ENCODE measurements around the gene GPR132.

GPR132 gene

DNA sequence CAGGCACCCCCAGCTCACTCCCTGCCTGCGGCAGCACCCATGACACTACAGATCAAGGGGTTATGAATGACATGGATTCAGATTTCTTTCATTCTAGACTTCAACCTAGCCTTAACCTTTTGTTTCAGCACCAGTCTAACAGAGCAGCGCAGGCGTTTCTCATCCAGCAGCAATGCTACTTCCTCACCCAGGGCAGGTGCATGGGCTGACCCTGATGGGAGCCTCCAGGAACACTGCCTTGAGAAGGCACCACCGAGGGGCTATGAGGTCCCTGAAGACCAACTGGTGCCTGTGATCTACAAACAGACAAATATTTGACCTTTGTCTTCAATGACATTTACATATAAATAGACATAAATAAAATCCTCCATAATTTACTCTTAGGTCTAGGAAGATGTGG, 55.1 kb downstream of the GPR132 start:
- Histone ChIP-seq H2AK5ac (ENCODE audit: low read length, severe bottlenecking) (no peak overlapping the region), H3K79me1 (replicated peaks; ENCODE audit: low read length, poor library complexity, severe bottlenecking) (peaks cover 20% of the 10 kb centered on the region), H2AFZ (ENCODE audit: low read depth, low read length) (no peak overlapping the region), H3K27ac (ENCODE audit: low read length, poor library complexity, severe bottlenecking) (no peak overlapping the region), H3K4me2 (ENCODE audit: low read length, poor library complexity, severe bottlenecking) (no peak overlapping the region), H2BK5ac (ENCODE audit: low read depth, low read length, poor library complexity, severe bottlenecking) (no peak overlapping the region), H4K91ac (ENCODE audit: low read length) (no peak overlapping the region), H2BK120ac (ENCODE audit: low read depth, low read length) (no peak overlapping the region), H3K23ac (ENCODE audit: low read length in 2 of 2) (no peak overlapping the region), H3K9ac (ENCODE audit: low read length) (no peak overlapping the region), H4K8ac (ENCODE audit: low read length) (no peak overlapping the region), H3K18ac (ENCODE audit: low read depth in 1 of 2, low read length in 2 of 2) (no peak overlapping the region), H3K4ac (ENCODE audit: low read depth in 1 of 2, low read length in 2 of 2) (no peak overlapping the region), H3K4me3 (ENCODE audit: insufficient read depth in 1 of 2, low read depth in 1 of 2, low read length in 2 of 2) (no peak overlapping the region), H3K36me3 (ENCODE audit: control insufficient read depth in 1 of 2, insufficient read depth in 2 of 2, low read depth in 1 of 2, low read length in 2 of 2) (peaks cover 34 to 62% of the 10 kb centered on the region in 2 experiments), H2BK15ac (ENCODE audit: low read depth, poor library complexity, severe bottlenecking) (no peak overlapping the region), H3K14ac (ENCODE audit: low read length in 2 of 2) (no peak overlapping the region), H3K27me3 (ENCODE audit: control insufficient read depth in 1 of 2, insufficient read depth in 1 of 2, low read length in 2 of 2) (no peaks in the 10 kb centered on the region), H3K4me1 (ENCODE audit: control insufficient read depth, insufficient read depth, low read depth, low read length) (peaks cover 41% of the 10 kb centered on the region), H2BK12ac (ENCODE audit: low read length in 2 of 2) (no peak overlapping the region), H3K9me3 (ENCODE audit: control insufficient read depth, low read length) (no peaks in the 10 kb centered on the region)
- DNase-seq = no peak
- WGBS = 98% methylated on average over 3 of the region's 4 CpGs

DNA sequence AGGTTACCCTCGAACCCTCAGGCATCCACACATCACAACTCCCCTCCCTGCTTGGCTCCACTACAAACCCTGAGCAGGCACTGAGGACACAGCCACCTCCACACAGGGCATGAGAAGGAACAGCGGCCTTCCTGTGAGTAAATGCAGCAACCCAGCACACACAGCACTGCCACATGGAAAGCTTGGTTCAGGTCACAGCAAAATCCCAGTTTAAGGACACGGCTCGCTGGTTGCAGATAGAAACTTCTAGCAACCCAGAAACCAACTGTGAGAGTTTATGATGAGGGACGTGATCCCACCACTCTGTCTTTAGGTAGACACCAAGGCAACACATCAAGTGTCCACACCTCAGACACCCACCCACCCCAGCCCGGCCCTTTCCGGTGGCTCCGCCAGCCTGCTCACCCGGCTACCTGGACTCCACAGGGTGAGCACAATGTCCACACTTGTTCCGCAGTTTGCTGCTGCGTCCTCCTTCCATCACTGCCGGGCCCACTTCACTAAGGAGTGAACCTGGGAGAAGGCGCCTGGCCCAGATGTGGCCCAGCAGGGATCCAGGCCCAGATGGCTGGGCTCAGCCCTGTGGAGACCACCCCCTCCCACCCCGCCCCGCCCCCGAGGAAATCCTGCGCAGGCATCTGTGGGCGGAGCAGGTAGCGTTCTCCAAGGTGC, 57.5 kb downstream of the GPR132 start:
- H3K4me1 ChIP-seq (ENCODE audit: control insufficient read depth, insufficient read depth, low read depth, low read length) = peaks cover 27% of the 10 kb centered on the region
- H3K23ac ChIP-seq (ENCODE audit: low read length in 2 of 2) = no peak overlapping the region
- no peak overlapping the region for H3K9ac ChIP-seq (ENCODE audit: low read length)
- H4K8ac ChIP-seq (ENCODE audit: low read length) = no peak overlapping the region
- H3K4me3 ChIP-seq (ENCODE audit: insufficient read depth in 1 of 2, low read depth in 1 of 2, low read length in 2 of 2) = no peak overlapping the region
- no peak overlapping the region for H2BK120ac ChIP-seq (ENCODE audit: low read depth, low read length)
- H3K36me3 ChIP-seq (ENCODE audit: control insufficient read depth in 1 of 2, insufficient read depth in 2 of 2, low read depth in 1 of 2, low read length in 2 of 2) = peaks cover 34 to 62% of the 10 kb centered on the region in 2 experiments
- no peaks in the 10 kb centered on the region for H3K9me3 ChIP-seq (ENCODE audit: control insufficient read depth, low read length)
- H3K14ac ChIP-seq (ENCODE audit: low read length in 2 of 2) = no peak overlapping the region
- H3K18ac ChIP-seq (ENCODE audit: low read depth in 1 of 2, low read length in 2 of 2) = no peak overlapping the region
- H2AK5ac ChIP-seq (ENCODE audit: low read length, severe bottlenecking) = no peak overlapping the region
- H2AFZ ChIP-seq (ENCODE audit: low read depth, low read length) = no peak overlapping the region
- DNase-seq = no peak
- H3K27ac ChIP-seq (ENCODE audit: low read length, poor library complexity, severe bottlenecking) = no peak overlapping the region
- no peak overlapping the region for H3K4me2 ChIP-seq (ENCODE audit: low read length, poor library complexity, severe bottlenecking)
- peaks cover 22% of the 10 kb centered on the region for H3K79me1 ChIP-seq (replicated peaks; ENCODE audit: low read length, poor library complexity, severe bottlenecking)
- no peaks in the 10 kb centered on the region for H3K27me3 ChIP-seq (ENCODE audit: control insufficient read depth in 1 of 2, insufficient read depth in 1 of 2, low read length in 2 of 2)
- no peak overlapping the region for H4K91ac ChIP-seq (ENCODE audit: low read length)
- H3K4ac ChIP-seq (ENCODE audit: low read depth in 1 of 2, low read length in 2 of 2) = no peak overlapping the region
- 97% methylated on average over 19 of the region's 19 CpGs for WGBS
- no peak overlapping the region for H2BK15ac ChIP-seq (ENCODE audit: low read depth, poor library complexity, severe bottlenecking)
- H2BK5ac ChIP-seq (ENCODE audit: low read depth, low read length, poor library complexity, severe bottlenecking) = no peak overlapping the region
- H2BK12ac ChIP-seq (ENCODE audit: low read length in 2 of 2) = no peak overlapping the region

DNA sequence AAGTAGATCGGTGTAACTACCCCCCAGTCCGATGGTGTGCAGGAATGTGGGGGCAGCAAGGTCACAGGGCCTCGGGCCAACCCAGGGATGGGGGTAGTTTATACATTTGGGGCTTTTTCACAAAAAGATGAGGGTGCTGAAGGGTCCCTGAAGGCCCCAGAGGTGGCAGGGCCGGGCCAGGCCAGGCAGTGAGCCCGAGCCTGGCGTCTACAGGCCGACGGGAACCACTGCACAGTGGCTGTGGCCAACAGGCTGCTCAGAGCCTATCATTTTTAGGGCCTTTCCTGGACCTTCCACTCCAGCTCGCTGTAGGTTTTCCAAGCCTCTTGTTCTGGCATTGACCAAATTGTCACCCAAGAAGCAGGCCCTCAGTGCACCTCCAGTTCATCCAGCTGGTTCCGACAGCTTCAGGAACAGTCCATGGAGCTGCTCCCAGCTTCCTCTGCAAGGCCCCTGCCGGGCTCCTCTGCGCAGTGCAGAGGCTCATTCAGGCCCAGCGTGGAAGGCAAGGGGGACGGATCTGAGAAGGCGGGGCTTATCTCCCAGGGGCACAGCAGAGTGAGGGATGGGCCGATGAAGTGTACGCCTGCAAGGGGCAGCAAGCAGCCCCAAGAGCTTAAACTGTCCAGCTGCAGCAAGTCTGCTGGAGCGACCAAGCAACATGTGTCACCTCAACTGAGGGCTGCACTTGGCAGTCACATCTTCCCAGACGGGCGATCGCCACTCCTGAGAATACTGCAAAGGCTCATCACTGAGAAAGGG, 58.2 kb downstream of the GPR132 start:
- H3K9me3 ChIP-seq (ENCODE audit: control insufficient read depth, low read length) = no peaks in the 10 kb centered on the region
- WGBS = 95% methylated on average over 21 of the region's 21 CpGs

More for the DNA sequence above, 58.2 kb downstream of the GPR132 start:
- Histone ChIP-seq H3K14ac (ENCODE audit: low read length in 2 of 2) (no peak overlapping the region), H3K23ac (ENCODE audit: low read length in 2 of 2) (no peak overlapping the region), H3K27ac (ENCODE audit: low read length, poor library complexity, severe bottlenecking) (no peak overlapping the region), H3K9ac (ENCODE audit: low read length) (no peak overlapping the region), H2AK5ac (ENCODE audit: low read length, severe bottlenecking) (no peak overlapping the region), H3K4me3 (ENCODE audit: insufficient read depth in 1 of 2, low read depth in 1 of 2, low read length in 2 of 2) (no peak overlapping the region), H4K8ac (ENCODE audit: low read length) (no peak overlapping the region), H3K18ac (ENCODE audit: low read depth in 1 of 2, low read length in 2 of 2) (no peak overlapping the region), H2BK15ac (ENCODE audit: low read depth, poor library complexity, severe bottlenecking) (peak overlapping the region; percentile 36), H2AFZ (ENCODE audit: low read depth, low read length) (no peak overlapping the region), H2BK12ac (ENCODE audit: low read length in 2 of 2) (no peak overlapping the region), H2BK5ac (ENCODE audit: low read depth, low read length, poor library complexity, severe bottlenecking) (no peak overlapping the region), H2BK120ac (ENCODE audit: low read depth, low read length) (no peak overlapping the region), H3K4ac (ENCODE audit: low read depth in 1 of 2, low read length in 2 of 2) (no peak overlapping the region), H4K91ac (ENCODE audit: low read length) (no peak overlapping the region), H3K4me2 (ENCODE audit: low read length, poor library complexity, severe bottlenecking) (no peak overlapping the region), H3K27me3 (ENCODE audit: control insufficient read depth in 1 of 2, insufficient read depth in 1 of 2, low read length in 2 of 2) (no peaks in the 10 kb centered on the region), H3K79me1 (replicated peaks; ENCODE audit: low read length, poor library complexity, severe bottlenecking) (peaks cover 22% of the 10 kb centered on the region), H3K4me1 (ENCODE audit: control insufficient read depth, insufficient read depth, low read depth, low read length) (peaks cover 21% of the 10 kb centered on the region), H3K36me3 (ENCODE audit: control insufficient read depth in 1 of 2, insufficient read depth in 2 of 2, low read depth in 1 of 2, low read length in 2 of 2) (peaks cover 34 to 58% of the 10 kb centered on the region in 2 experiments)
- no peak for DNase-seq
